Glutamatergic neuron (in vitro differentiated cells): ENCODE data around the gene GIPC3. TPM values are rescaled to one million over a fixed set of nuclear protein-coding genes. Genes with fewer than 3 reads are reported as not detected.

Experiments used
- DNase-seq: peaks from one replicate; pipeline ENCODE4 v3.0.0; 2022
- H3K27ac Mint-ChIP-seq: one replicate; pipeline ENCODE4 v1.8.0; 2020; ENCODE audit warnings: mild to moderate bottlenecking, mixed read lengths, inconsistent platforms; ENCODE audit not compliant: unreplicated experiment
- H3K27me3 Mint-ChIP-seq: one replicate; pipeline ENCODE4 v1.8.0; 2020; ENCODE audit warnings: mild to moderate bottlenecking, moderate library complexity, mixed read lengths, inconsistent platforms; ENCODE audit not compliant: unreplicated experiment
- H3K36me3 Mint-ChIP-seq: one replicate; pipeline ENCODE4 v1.8.0; 2020; ENCODE audit warnings: mild to moderate bottlenecking, mixed read lengths, inconsistent platforms; ENCODE audit not compliant: unreplicated experiment
- H3K4me1 Mint-ChIP-seq: one replicate; pipeline ENCODE4 v1.8.0; 2020; ENCODE audit warnings: mild to moderate bottlenecking, low read depth, mixed read lengths, inconsistent platforms; ENCODE audit not compliant: unreplicated experiment
- H3K4me3 Mint-ChIP-seq: one replicate; pipeline ENCODE4 v1.8.0; 2020; ENCODE audit warnings: mild to moderate bottlenecking, mixed read lengths, inconsistent platforms; ENCODE audit not compliant: unreplicated experiment
- H3K9me3 Mint-ChIP-seq: one replicate; pipeline ENCODE4 v1.8.0; 2020; ENCODE audit warnings: mild to moderate bottlenecking, moderate library complexity, mixed read lengths, inconsistent platforms; ENCODE audit not compliant: unreplicated experiment
- total RNA-seq: library from RNA; stranded (reverse); fragmentation: NEBNext Ultra II Directional; extraction: Animal tissue kit (Norgen Biotek cat#: 25700); gene quantifications from one replicate; pipeline ENCODE4 v1.2.1, GENCODE V29; 2021; ENCODE audit not compliant: unreplicated experiment
- TF ChIP-seq, protein P1 (sequence below): fragments of 200-600 bp; sonication (generic); IDR thresholded peaks from one replicate; pipeline ENCODE4 v1.5.0; 2021; ENCODE audit not compliant: partially characterized antibody, unreplicated experiment

The GIPC3 gene
- total RNA-seq, 1 donor from 2014 or later: 0.20 TPM

DNA sequence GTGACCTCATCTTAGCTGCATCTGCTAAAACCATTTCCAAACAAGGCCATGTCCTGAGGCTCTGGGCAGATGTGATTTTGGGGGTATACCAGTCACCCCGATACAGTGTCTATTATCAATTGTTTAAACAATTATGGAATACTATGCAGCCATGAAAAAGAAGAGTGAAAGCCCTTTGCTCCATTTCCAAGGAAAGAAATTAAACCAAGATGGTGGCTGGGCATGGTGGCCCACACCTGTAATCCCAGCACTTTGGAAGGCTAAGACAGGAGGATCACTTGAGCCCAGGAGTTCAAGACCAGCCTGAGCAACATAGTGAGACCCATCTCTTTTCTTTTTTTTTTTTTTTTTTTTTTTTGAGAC lies 45.5 kb upstream of the GIPC3 start:
- TF ChIP-seq, protein P1, sequence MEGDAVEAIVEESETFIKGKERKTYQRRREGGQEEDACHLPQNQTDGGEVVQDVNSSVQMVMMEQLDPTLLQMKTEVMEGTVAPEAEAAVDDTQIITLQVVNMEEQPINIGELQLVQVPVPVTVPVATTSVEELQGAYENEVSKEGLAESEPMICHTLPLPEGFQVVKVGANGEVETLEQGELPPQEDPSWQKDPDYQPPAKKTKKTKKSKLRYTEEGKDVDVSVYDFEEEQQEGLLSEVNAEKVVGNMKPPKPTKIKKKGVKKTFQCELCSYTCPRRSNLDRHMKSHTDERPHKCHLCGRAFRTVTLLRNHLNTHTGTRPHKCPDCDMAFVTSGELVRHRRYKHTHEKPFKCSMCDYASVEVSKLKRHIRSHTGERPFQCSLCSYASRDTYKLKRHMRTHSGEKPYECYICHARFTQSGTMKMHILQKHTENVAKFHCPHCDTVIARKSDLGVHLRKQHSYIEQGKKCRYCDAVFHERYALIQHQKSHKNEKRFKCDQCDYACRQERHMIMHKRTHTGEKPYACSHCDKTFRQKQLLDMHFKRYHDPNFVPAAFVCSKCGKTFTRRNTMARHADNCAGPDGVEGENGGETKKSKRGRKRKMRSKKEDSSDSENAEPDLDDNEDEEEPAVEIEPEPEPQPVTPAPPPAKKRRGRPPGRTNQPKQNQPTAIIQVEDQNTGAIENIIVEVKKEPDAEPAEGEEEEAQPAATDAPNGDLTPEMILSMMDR: no peak
- H3K4me1 Mint-ChIP-seq: peaks cover 10% of the 10 kb centered on the region

DNA sequence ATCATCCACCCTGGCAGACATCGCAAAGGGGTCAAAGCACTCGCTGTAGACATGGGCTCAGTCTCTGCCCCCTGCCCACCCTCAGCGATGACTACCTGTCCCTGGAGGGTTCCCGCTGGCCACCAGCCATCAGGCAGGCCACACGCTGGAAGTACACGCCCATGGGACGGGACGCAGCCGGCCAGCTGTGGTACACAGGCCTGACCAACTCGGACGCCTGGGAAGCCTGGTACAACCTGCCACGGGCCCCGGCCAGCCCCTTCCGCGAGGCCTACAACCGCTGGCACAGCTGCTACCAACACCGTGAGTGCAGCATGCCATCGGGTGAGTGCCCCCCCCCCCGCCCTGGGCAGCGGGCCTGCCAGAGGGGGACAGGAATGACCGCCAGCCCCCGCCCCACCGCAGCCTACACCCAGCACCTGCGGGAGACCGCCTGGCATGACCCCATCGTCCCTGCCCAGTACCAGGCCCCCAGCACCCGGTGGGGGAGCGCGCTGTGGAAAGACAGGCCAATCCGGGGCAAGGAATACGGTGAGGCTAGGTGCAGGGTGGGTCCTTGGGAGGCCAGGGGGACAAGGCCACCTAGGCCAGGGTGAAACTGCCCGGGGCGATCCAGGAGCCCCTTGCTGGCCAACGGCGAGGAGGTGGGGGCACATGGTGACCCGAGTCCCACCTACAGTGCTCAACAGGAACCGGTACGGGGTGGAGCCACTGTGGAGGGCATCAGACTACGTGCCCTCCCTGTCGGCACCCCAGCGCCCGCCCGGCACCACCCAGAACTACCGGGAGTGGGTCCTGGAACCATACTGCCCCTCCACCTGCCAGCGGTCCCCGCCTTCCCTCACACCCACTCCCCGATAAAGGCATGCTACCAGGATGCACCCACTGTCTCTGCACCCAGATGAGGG lies 41.9 kb upstream of the GIPC3 start:
- Mint-ChIP-seq H3K27ac (no peak overlapping the region), H3K4me3 (no peak overlapping the region), H3K9me3 (peaks cover 13% of the 10 kb centered on the region), H3K27me3 (peaks cover 5% of the 10 kb centered on the region), H3K36me3 (no peaks in the 10 kb centered on the region), H3K4me1 (peaks cover 2% of the 10 kb centered on the region)
- no peak for DNase-seq
- TF ChIP-seq, protein P1: no peak

More for the DNA sequence above, 45.5 kb upstream of the GIPC3 start:
- Mint-ChIP-seq H3K27ac (peak overlapping the region; percentile 11), H3K9me3 (peaks cover 13% of the 10 kb centered on the region), H3K4me3 (no peak overlapping the region), H3K36me3 (no peaks in the 10 kb centered on the region), H3K27me3 (peaks cover 10% of the 10 kb centered on the region)
- DNase-seq: no peak

DNA sequence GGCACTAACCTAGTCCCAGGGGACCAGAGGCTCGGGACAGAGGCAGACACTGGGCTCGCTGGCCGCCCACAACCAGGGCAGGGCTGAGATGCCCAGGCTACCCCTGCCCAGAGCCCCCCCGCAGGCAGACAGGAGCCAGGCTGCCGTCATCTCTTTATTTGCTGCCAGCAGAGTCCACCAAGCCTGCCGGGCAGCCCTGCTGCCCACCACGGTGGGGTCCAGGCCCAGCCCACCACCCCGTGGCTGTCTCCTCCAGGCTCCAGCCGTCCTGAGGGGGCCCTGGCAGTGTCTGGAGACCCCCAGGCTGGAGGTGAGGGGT lies 41.3 kb upstream of the GIPC3 start:
- TF ChIP-seq, protein P1: no peak
- Mint-ChIP-seq H3K9me3 (peaks cover 11% of the 10 kb centered on the region), H3K27me3 (peaks cover 5% of the 10 kb centered on the region), H3K27ac (no peak overlapping the region), H3K4me1 (peaks cover 2% of the 10 kb centered on the region), H3K4me3 (no peak overlapping the region), H3K36me3 (no peaks in the 10 kb centered on the region)
- no peak for DNase-seq

DNA sequence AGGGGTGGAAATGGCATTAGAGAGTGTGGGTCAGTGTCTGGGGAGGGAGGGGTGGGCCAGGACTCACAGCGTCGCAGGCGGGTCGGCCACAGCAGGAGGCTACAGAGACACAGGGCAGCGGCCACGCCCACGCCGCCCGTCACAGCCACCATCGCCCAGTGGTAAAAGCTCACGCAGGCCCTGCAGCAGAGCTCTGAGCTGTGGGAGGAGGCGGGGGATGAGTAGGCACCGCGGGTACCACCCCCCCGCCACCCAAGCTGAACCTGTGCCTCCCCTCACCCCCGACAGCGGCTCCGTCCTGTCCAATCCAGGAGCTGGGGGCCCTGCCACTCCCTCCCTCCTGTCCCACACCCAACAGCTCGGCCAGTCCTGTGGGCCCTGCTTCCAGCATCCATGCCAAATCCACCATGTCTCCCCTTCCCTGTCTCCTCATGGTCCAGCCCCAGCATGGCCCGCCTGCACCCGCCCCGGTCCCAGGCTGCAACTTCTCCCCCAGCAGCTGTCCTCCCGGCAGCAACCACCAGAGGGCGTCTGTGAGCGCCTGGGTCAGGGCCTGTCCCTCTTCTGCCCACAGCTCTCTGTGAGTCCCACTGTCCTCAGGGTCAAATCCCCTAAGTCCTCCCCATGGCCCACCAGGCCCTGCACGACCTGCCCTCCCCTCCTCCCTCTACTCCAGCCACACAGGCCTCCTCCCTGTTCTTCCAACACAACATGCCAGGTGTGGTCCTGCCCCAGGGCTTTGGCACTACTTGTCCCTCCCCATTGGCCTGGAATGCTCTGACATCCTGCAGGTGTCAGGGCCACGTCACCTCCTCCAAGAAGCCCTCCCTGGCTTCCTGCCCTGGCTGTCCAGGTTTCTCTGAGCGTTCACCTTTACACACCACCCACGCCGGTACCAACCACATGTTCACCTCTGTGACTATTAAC lies 40.3 kb upstream of the GIPC3 start:
- H3K36me3 Mint-ChIP-seq: no peaks in the 10 kb centered on the region
- peak; percentile 91 for DNase-seq
- peaks cover 5% of the 10 kb centered on the region for H3K27me3 Mint-ChIP-seq
- peaks cover 2% of the 10 kb centered on the region for H3K4me1 Mint-ChIP-seq
- TF ChIP-seq, protein P1: peak; percentile 97
- H3K4me3 Mint-ChIP-seq: no peak overlapping the region
- H3K27ac Mint-ChIP-seq: no peak overlapping the region
- H3K9me3 Mint-ChIP-seq: peaks cover 8% of the 10 kb centered on the region
